ENCODE measurements around the gene ALAS1.

- TF ChIP-seq SUZ12 (IDR thresholded peaks at IDR 0.05; ENCODE audit: extremely low read depth, insufficient read depth, insufficient read length) (no peak), ZNF274 (IDR thresholded peaks at IDR 0.05; ENCODE audit: low read depth, low read length) (no peak)
Observed at GRCh38 chr3:52196977-52197376, 983 bp upstream of the ALAS1 start.

Data from NT2/D1 (cell line).